ENCODE data around the gene WDR5B.

GRCh38 chr3:122398920-122399319, 16.9 kb downstream of the WDR5B start:
- TF ChIP-seq, protein P1, sequence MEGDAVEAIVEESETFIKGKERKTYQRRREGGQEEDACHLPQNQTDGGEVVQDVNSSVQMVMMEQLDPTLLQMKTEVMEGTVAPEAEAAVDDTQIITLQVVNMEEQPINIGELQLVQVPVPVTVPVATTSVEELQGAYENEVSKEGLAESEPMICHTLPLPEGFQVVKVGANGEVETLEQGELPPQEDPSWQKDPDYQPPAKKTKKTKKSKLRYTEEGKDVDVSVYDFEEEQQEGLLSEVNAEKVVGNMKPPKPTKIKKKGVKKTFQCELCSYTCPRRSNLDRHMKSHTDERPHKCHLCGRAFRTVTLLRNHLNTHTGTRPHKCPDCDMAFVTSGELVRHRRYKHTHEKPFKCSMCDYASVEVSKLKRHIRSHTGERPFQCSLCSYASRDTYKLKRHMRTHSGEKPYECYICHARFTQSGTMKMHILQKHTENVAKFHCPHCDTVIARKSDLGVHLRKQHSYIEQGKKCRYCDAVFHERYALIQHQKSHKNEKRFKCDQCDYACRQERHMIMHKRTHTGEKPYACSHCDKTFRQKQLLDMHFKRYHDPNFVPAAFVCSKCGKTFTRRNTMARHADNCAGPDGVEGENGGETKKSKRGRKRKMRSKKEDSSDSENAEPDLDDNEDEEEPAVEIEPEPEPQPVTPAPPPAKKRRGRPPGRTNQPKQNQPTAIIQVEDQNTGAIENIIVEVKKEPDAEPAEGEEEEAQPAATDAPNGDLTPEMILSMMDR (IDR thresholded peaks at IDR 0.05; ENCODE audit: borderline replicate concordance, extremely low read depth, low read length, poor library complexity, severe bottlenecking), result no peak
- TF ChIP-seq EZH2 (IDR thresholded peaks at IDR 0.05; ENCODE audit: borderline replicate concordance, low read depth, low read length, severe bottlenecking), result no peak

All from DND-41 (cell line).